Adipocyte (in vitro differentiated cells): ENCODE results near the gene ACAD11.

Experiments used
- DNase-seq: peaks from one replicate; pipeline ENCODE4 v3.0.0-alpha.2; 2015; ENCODE audit warnings: low read depth
- H3K27me3 ChIP-seq: replicated peaks from 2 replicates; pipeline ENCODE4 v1.7.0; 2013; ENCODE audit warnings: mild to moderate bottlenecking, low read length, moderate library complexity; ENCODE audit not compliant: control insufficient read depth, insufficient read depth
- H3K36me3 ChIP-seq: 2 replicates; pipeline ENCODE4 v1.7.0; 2013; ENCODE audit warnings: low read length, mild to moderate bottlenecking, moderate library complexity; ENCODE audit not compliant: control insufficient read depth, insufficient read depth, severe bottlenecking
- H3K4me1 ChIP-seq: 2 replicates; pipeline ENCODE4 v1.7.0; 2013; ENCODE audit warnings: mild to moderate bottlenecking, low read length, moderate library complexity; ENCODE audit not compliant: control insufficient read depth, insufficient read depth
- H3K4me3 ChIP-seq: 2 replicates; pipeline ENCODE4 v1.7.0; 2013; ENCODE audit warnings: mild to moderate bottlenecking, low read length, moderate library complexity
- H3K9ac ChIP-seq: 2 replicates; pipeline ENCODE4 v1.7.0; 2013; ENCODE audit warnings: mild to moderate bottlenecking, low read length, moderate library complexity
- H3K9me3 ChIP-seq: 2 replicates; pipeline ENCODE4 v1.7.0; 2013; ENCODE audit warnings: mild to moderate bottlenecking, low read length, moderate library complexity; ENCODE audit not compliant: control insufficient read depth

The ACAD11 gene

GRCh38 chr3:132553826-132554225 lies 105.8 kb downstream of the ACAD11 start:
- Histone ChIP-seq H3K4me3 (no peak overlapping the region), H3K9me3 (no peaks in the 10 kb centered on the region), H3K27me3 (no peaks in the 10 kb centered on the region), H3K4me1 (peaks cover 39% of the 10 kb centered on the region), H3K36me3 (peaks cover 7% of the 10 kb centered on the region), H3K9ac (no peak overlapping the region)
- DNase-seq, result no peak

DNA sequence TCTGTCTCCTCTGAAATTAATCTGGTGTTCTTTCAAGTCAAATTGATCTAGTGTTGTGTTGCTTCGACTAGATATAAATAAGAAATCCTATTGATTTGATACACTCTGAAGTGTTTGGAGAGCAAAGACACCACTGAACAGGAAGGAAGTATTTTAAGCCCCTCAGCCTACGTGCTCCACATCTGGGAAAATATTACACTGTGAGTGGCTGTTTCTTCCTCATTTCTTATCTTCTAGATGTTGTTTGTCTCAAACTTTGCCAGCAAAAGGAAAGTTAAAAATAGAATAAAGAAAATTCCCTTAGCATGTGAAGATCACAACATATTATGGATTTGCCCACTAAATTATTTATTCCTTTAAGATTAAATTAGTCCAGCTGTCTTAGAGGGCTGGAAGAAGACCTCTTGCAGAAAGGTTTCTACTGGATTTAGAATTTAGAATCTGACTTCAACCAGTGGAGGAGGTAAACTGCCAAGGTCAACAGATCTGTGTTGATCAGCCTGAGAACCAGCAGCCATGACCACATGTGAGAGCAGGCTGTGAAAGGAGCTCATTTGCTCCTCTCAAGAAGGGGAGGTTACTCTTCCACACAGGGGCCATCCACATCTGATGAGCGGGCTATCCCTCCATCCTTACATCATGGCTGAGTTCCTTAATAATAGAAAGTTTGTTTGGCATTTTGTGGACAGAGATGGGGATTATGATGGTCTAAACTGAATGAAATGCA lies 108.9 kb downstream of the ACAD11 start:
- no peak overlapping the region for H3K4me3 ChIP-seq
- no peak for DNase-seq
- H3K9me3 ChIP-seq, result no peaks in the 10 kb centered on the region
- H3K4me1 ChIP-seq, result peaks cover 24% of the 10 kb centered on the region
- no peaks in the 10 kb centered on the region for H3K36me3 ChIP-seq
- no peak overlapping the region for H3K9ac ChIP-seq
- no peaks in the 10 kb centered on the region for H3K27me3 ChIP-seq

DNA sequence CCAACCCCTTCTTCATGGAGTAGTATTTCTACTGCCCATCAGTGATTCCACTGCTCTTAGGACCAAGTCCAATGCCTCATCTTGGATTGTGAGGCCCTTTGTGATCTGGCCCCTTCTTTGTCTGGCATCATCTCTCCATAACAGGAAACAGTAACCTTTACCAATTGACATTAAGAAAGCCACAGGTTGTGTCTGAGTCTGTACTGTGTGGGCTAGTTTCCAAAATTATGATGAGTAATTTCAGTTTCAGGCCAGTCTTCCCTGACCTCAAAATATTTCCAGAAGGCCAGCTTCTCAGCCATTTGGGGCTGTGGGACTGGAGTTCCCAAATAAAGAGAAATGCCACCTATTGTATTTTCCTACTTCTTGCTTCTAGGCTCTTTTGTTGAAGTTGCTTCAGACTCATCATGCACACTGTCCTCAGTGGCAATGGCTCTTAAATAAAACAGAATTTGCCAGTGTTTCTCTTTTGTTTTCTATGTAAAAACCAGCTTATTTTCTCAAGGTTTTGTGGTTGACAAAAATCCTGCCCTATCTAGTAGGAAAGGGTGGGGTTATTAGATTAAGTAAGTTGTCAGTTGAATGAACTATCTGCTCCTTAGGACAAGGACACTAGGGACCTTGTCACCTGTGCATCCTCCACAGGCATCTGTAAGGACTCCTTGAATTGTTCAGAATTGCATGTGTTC lies 109.6 kb downstream of the ACAD11 start:
- Histone ChIP-seq H3K36me3 (no peaks in the 10 kb centered on the region), H3K4me1 (peaks cover 30% of the 10 kb centered on the region), H3K4me3 (no peak overlapping the region), H3K27me3 (no peaks in the 10 kb centered on the region), H3K9ac (no peak overlapping the region), H3K9me3 (no peaks in the 10 kb centered on the region)
- DNase-seq, result peak; percentile 63

DNA sequence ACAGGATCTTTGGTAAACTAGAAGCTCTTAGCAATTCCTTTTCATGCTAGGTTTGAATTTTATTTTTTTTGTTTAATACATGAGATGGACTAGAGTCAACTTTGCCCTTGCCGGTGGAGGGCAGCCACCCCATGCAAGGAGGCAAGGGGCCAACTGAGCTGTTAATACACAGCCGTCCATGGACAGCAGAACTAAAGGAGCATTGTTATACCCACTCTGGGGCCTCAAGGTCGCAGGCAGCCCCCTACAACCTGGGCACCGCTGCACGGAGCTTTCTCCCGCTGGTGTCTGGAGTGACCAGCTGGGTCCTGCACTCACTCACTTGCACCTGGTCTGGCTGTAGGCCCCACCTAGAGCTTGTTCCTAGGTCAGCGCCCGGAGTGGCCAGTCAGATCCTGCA lies 110.4 kb downstream of the ACAD11 start:
- no peak for DNase-seq
- H3K9ac ChIP-seq, result no peak overlapping the region
- peaks cover 33% of the 10 kb centered on the region for H3K4me1 ChIP-seq
- no peaks in the 10 kb centered on the region for H3K9me3 ChIP-seq
- H3K36me3 ChIP-seq, result no peaks in the 10 kb centered on the region
- H3K4me3 ChIP-seq, result no peak overlapping the region
- H3K27me3 ChIP-seq, result no peaks in the 10 kb centered on the region

DNA sequence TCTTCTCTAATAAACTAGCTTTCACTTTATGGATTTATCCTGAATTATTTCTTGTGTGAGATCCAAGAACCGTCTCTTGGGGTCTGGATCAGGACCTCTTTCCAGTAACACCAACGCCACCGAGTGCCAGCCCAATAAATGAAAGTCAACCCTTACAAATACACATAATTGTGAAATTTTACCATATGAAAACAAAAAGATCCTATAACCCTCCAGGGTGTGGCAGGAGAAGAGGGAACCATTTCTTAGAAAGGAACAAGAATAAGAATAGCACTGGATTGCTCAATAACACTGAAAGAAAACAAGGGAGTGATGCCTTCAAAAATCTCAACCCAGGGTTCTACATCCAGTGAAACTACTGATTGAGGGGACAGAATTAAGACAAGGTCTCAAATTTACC lies 114.1 kb downstream of the ACAD11 start:
- peaks cover 38% of the 10 kb centered on the region for H3K4me1 ChIP-seq
- peak overlapping the region; percentile 20 for H3K9ac ChIP-seq
- no peaks in the 10 kb centered on the region for H3K27me3 ChIP-seq
- H3K4me3 ChIP-seq, result no peak overlapping the region
- no peaks in the 10 kb centered on the region for H3K9me3 ChIP-seq
- DNase-seq, result peak; percentile 74
- peaks cover 5% of the 10 kb centered on the region for H3K36me3 ChIP-seq

- H3K36me3 ChIP-seq, result peaks cover 18% of the 10 kb centered on the region
- no peak for DNase-seq
- no peak overlapping the region for H3K9ac ChIP-seq
- no peaks in the 10 kb centered on the region for H3K27me3 ChIP-seq
- H3K9me3 ChIP-seq, result no peaks in the 10 kb centered on the region
- no peak overlapping the region for H3K4me3 ChIP-seq
- peaks cover 28% of the 10 kb centered on the region for H3K4me1 ChIP-seq
These were observed 115.5 kb downstream of the ACAD11 start for GRCh38 chr3:132544130-132544529.

- Histone ChIP-seq H3K27me3 (no peaks in the 10 kb centered on the region), H3K4me3 (peak overlapping the region; percentile 52), H3K9ac (peak overlapping the region; percentile 67), H3K36me3 (peaks cover 28% of the 10 kb centered on the region), H3K4me1 (peaks cover 28% of the 10 kb centered on the region), H3K9me3 (no peaks in the 10 kb centered on the region)
- DNase-seq, result peak; percentile 92
These were observed 116.4 kb downstream of the ACAD11 start for GRCh38 chr3:132543011-132543739.

DNA sequence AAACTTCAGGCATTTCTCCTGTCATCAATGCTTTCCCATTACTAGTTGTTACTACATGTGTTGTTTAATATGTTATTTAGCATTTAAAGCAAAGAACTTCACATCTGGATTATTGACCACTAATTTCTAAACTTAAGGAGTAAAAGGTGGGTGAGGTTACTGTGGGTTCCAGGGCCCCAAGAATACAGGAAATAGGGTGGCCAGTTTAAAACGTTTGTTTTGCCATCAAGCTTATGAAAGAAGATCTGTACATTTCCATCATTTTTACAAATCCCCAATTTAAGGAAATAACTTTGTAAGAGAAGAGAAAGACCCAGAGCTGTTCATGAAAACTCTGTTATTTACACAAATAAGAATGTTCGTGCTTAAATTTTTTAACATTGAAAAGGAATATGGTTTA lies 117.0 kb downstream of the ACAD11 start:
- peaks cover 28% of the 10 kb centered on the region for H3K4me1 ChIP-seq
- no peaks in the 10 kb centered on the region for H3K27me3 ChIP-seq
- H3K36me3 ChIP-seq, result peaks cover 33% of the 10 kb centered on the region
- no peak for DNase-seq
- H3K9me3 ChIP-seq, result no peaks in the 10 kb centered on the region
- H3K9ac ChIP-seq, result peak overlapping the region; percentile 47
- H3K4me3 ChIP-seq, result peak overlapping the region; percentile 1

DNA sequence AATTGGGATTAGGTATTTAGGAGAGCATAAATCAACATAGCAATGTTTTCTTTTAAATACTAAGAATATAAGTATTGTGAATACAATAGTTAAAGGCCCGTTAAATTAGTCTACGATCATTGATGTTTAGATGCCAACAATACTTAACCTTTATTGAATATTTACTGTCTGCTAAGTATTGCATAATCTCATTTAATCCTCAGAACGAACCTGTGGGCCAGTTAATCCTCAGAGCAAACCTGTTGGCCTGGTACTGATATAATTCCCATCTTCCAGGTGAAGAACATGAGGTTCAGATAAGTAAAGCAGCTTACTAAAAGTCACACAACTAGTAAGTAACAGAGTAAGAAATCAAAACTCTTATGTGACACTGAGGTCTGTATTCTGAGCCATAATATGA lies 119.9 kb downstream of the ACAD11 start:
- no peak for DNase-seq
- H3K36me3 ChIP-seq, result peaks cover 37% of the 10 kb centered on the region
- H3K4me3 ChIP-seq, result no peak overlapping the region
- peaks cover 29% of the 10 kb centered on the region for H3K4me1 ChIP-seq
- no peaks in the 10 kb centered on the region for H3K27me3 ChIP-seq
- no peaks in the 10 kb centered on the region for H3K9me3 ChIP-seq
- no peak overlapping the region for H3K9ac ChIP-seq

DNA sequence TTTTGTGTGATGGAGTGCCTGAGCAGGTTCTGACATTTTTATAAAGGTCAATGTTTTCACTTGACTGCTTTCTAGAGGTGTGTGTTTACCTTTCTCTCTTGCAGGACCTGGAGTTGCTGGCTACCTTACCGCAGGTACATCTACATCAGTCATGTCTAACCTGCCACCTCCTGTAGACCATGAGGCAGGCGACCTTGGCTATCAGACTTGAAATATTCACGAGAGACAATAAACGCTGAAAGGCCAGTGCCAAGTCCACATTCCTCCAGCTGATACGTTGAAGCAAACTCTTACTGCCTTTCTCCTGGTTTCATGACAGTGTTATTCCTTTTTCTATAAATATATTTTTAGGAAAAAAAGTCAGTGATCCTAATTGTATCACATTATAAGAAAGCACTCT lies 121.5 kb downstream of the ACAD11 start:
- Histone ChIP-seq H3K4me1 (peaks cover 24% of the 10 kb centered on the region), H3K9me3 (no peaks in the 10 kb centered on the region), H3K27me3 (no peaks in the 10 kb centered on the region), H3K9ac (no peak overlapping the region), H3K4me3 (no peak overlapping the region), H3K36me3 (peaks cover 51% of the 10 kb centered on the region)
- no peak for DNase-seq

- H3K36me3 ChIP-seq, result peaks cover 51% of the 10 kb centered on the region
- no peak overlapping the region for H3K9ac ChIP-seq
- no peak overlapping the region for H3K4me3 ChIP-seq
These were observed 122.3 kb downstream of the ACAD11 start for GRCh38 chr3:132537297-132537696.

More at GRCh38 chr3:132537297-132537696, 122.3 kb downstream of the ACAD11 start:
- H3K9me3 ChIP-seq, result no peaks in the 10 kb centered on the region
- H3K4me1 ChIP-seq, result peaks cover 16% of the 10 kb centered on the region
- no peak for DNase-seq
- no peaks in the 10 kb centered on the region for H3K27me3 ChIP-seq
